Neuron (in vitro differentiated cells): ENCODE results near the gene CCDC180.

Experiments used
- H2AFZ ChIP-seq: one replicate; pipeline ENCODE4 v1.6.1; 2013; ENCODE audit warnings: low read depth, mild to moderate bottlenecking, inconsistent platforms, low read length, moderate library complexity
- H3K27me3 ChIP-seq: one replicate; pipeline ENCODE4 v1.6.1; 2013; ENCODE audit warnings: low read length; ENCODE audit not compliant: insufficient read depth
- H3K36me3 ChIP-seq: one replicate; pipeline ENCODE4 v1.6.1; 2013; ENCODE audit warnings: low read length; ENCODE audit not compliant: insufficient read depth
- H3K4me1 ChIP-seq: one replicate; pipeline ENCODE4 v1.6.1; 2013; ENCODE audit warnings: low read length; ENCODE audit not compliant: insufficient read depth
- H3K4me3 ChIP-seq: 2 replicates; pipeline ENCODE4 v1.5.1; 2013; ENCODE audit warnings: mild to moderate bottlenecking, low read length, moderate library complexity
- H3K9me3 ChIP-seq: one replicate; pipeline ENCODE4 v1.6.1; 2013; ENCODE audit warnings: low read length

Gene CCDC180

DNA sequence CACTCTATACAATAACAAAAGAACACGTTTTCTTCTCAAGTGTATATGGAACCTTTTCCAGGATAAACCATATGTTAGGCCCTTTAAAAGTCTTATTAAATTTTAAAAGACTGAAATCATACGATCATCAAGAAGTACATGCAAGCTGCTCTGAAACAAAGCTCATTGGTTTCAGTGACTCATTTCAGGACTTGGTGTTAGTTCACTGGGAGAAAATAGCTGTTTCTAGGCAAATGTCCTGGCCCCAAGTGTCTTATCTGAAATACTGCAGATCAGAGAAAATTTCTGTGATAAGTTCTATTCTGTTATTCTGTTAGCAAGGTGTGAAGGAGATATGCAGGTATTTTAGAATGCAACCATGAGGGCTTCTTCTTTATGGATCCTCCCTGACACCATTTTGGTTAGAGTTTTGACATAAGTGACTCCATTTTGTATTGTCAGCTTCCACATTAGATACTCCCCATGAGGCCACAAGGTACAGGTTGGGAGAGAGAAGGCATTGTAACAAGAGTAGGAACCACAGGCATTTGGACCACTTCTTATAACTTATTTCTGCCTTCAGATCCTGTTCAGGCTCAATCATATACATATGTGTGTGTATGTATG is 7.5 kb upstream of the CCDC180 start:
- Histone ChIP-seq H3K27me3 (no peaks in the 10 kb centered on the region), H2AFZ (no peak overlapping the region), H3K4me1 (no peaks in the 10 kb centered on the region), H3K9me3 (peaks cover 5% of the 10 kb centered on the region), H3K36me3 (peaks cover 5% of the 10 kb centered on the region), H3K4me3 (no peak overlapping the region)

DNA sequence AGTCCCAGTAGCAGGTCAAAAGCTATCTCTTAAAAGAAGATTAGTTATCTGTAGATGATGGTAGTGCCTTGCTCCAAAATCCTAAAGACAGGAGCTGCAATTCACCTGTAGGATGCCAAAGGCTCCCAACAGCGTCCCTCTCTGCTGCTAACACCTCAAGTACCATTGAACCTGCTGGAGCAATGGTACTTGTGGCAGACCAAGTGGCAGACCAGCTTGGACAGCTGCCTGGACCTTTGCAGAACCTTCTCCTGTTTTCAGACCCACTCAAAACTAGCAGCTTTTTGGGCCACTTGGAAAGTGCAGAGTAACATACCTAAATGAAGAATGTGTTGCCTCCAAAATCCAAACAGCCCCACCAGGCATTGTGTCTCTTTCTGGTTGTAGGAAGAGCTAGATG is 6.9 kb upstream of the CCDC180 start:
- Histone ChIP-seq H2AFZ (no peak overlapping the region), H3K9me3 (peaks cover 5% of the 10 kb centered on the region), H3K27me3 (no peaks in the 10 kb centered on the region), H3K4me3 (no peak overlapping the region), H3K4me1 (no peaks in the 10 kb centered on the region), H3K36me3 (no peaks in the 10 kb centered on the region)

DNA sequence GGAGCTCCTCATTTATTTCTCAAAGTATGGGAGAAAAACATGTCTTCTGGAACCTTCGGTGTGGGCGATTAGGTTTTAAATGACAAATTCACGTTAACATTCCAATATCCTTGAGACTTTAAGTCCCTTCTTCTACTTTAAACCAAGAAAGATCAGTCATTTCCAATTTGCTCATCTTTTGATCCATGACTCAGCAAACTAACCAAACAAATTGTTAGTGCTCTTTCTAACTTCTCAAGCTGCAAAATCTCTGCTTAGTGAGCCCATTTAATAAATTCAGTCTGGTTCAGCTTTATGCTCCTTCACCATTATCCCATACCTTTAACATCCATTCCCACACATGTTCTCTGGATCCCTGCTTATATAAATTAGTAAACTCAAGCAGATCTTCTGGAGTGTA is 5.5 kb upstream of the CCDC180 start:
- Histone ChIP-seq H3K4me1 (no peaks in the 10 kb centered on the region), H3K4me3 (no peak overlapping the region), H3K9me3 (peaks cover 5% of the 10 kb centered on the region), H3K27me3 (no peaks in the 10 kb centered on the region), H3K36me3 (no peaks in the 10 kb centered on the region), H2AFZ (no peak overlapping the region)

DNA sequence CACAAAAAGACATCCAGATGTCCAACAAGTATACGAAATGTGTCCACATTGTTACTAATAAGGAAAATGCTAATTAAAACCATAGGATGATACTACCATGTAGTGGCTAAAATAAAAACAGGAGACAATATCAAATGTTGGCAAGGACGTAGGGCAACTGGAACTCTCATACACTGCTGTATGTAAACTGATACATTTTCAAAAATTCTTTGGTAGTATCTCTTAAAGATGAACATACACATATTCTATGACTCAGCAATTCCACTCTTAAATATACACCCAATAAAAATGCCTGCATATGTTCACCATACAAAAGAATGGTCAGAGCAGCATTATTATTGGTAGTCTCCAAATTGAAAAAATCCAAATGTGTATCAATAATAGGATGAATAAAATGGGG is 2.9 kb upstream of the CCDC180 start:
- Histone ChIP-seq H3K4me3 (no peak overlapping the region), H2AFZ (no peak overlapping the region), H3K4me1 (no peaks in the 10 kb centered on the region), H3K27me3 (no peaks in the 10 kb centered on the region), H3K9me3 (peaks cover 5% of the 10 kb centered on the region), H3K36me3 (peaks cover 5% of the 10 kb centered on the region)

DNA sequence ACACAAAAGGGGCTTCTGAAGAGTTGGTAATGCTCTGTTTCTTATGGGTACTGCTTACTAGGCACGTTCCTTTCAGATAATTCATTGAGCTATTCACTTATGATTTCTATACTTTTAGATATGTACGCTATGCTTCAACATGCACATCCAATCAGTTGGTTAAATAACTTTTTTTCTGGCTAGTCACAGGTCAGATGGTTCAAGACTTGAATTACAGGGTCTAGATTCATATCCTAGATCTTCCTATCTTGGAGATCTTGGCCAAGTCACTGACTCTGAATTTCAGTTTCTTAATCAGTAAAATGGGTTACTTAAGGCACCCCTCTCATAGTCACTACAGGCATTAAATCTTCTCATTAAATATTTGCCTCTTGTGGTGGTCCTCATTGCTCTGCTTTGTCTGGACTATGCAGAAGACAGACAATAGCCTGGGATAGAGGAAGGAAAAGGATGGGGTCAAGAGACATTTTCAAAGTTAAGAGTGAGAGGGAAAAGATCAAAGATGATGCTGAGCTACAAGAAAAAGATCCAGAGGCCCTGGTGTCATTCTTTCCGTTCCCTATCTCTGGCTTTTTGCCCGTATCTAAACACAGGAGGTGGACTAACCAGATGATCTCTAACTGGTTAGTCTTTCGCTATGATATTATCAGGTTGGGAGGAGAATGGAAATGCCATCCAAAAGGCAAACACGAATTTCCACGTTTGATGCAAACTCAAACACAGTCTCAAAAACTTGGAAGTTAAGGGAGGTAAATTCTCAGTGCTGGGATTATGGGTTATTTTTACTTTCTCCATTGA is 1.8 kb upstream of the CCDC180 start:
- H3K4me3 ChIP-seq = no peak overlapping the region
- H3K9me3 ChIP-seq = peaks cover 3% of the 10 kb centered on the region
- no peaks in the 10 kb centered on the region for H3K27me3 ChIP-seq
- H2AFZ ChIP-seq = no peak overlapping the region
- peaks cover 10% of the 10 kb centered on the region for H3K36me3 ChIP-seq
- no peaks in the 10 kb centered on the region for H3K4me1 ChIP-seq

DNA sequence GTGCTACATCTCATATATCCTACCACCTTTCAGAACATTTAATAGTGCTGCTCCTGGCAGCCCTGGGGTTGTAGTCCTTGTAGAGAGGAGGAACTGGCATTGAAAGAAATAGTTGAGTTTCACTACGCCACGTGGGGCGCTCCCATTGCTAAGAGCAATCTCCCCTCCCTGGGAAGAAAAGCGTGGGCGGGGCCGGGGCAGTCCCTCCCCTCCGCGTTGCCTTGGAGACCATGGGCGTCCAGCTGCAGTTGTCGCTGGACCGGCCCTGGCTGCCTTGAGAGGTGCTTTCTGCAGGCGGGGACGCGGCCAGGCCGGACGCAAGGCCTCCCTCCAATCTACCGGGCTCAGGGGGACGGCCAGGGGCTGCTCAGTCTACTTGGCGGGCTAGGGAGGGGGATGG is 368 bp upstream of the CCDC180 start:
- peaks cover 14% of the 10 kb centered on the region for H3K36me3 ChIP-seq
- no peaks in the 10 kb centered on the region for H3K4me1 ChIP-seq
- H2AFZ ChIP-seq = no peak overlapping the region
- H3K4me3 ChIP-seq = no peak overlapping the region
- H3K9me3 ChIP-seq = peaks cover 3% of the 10 kb centered on the region
- no peaks in the 10 kb centered on the region for H3K27me3 ChIP-seq

DNA sequence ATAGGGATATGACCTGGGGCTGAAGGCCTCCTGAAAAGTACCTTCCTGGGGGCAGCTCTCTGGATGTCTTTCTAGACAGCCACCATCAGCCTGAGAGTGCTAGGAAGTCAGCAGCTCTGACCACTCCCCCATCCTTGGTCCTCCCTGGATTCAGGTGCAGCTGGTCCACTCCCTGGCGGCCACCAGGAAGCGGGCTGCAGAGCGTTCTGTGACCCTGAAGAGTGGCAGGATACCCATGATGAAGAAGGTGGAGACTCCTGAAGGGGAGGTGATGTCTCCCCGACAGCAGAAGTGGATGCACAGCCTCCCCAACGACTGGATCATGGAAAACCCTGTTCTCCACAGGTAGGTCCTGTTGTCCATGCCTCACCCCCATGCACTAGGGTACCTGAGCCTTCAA is 1.8 kb downstream of the CCDC180 start:
- Histone ChIP-seq H3K36me3 (peaks cover 32% of the 10 kb centered on the region), H3K27me3 (no peaks in the 10 kb centered on the region), H3K4me1 (no peaks in the 10 kb centered on the region), H2AFZ (no peak overlapping the region), H3K4me3 (no peak overlapping the region), H3K9me3 (no peaks in the 10 kb centered on the region)

DNA sequence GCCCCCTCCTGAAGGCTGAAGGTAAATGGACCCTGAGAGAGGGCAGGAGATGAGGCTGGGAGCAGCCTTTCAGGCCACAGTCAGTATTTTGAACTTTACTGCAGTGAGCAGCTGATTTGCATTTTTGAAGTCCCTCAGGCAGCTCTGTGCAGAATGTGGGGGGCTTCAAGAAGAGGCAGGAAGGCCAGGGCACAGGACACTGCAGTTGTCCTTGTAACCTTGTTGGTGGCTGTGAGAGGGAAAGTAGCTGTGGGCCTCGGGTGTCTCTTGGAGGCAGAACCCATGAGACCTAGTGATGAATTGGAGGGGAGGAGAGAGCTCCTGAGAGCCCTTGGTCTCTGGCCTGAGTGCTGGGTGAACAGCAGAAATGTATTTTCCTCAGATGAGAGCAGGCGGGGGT is 2.6 kb downstream of the CCDC180 start:
- peaks cover 39% of the 10 kb centered on the region for H3K36me3 ChIP-seq
- H3K9me3 ChIP-seq = no peaks in the 10 kb centered on the region
- no peaks in the 10 kb centered on the region for H3K27me3 ChIP-seq
- no peak overlapping the region for H3K4me3 ChIP-seq
- no peak overlapping the region for H2AFZ ChIP-seq
- H3K4me1 ChIP-seq = no peaks in the 10 kb centered on the region

DNA sequence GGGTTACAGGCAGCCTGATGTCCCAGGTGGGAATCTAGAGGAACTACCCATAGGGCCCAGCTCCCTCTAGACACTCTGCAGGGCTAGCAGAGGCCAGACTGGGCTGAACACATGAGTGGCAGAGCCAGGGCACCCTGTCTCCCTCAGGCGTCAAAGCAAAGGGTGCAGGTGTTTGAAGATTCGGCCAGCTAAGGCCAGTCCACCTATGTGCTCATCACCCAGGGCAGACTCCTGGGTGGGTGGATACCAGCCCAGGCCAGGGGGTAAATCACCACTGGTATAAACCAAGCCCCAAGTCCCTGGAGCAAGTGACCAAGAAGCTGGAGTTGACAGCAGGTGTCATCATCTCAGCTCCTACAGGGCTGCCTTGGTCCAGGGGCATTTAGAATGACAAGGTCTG is 3.4 kb downstream of the CCDC180 start:
- no peaks in the 10 kb centered on the region for H3K4me1 ChIP-seq
- no peaks in the 10 kb centered on the region for H3K9me3 ChIP-seq
- no peaks in the 10 kb centered on the region for H3K27me3 ChIP-seq
- H3K4me3 ChIP-seq = no peak overlapping the region
- H2AFZ ChIP-seq = no peak overlapping the region
- peaks cover 44% of the 10 kb centered on the region for H3K36me3 ChIP-seq

DNA sequence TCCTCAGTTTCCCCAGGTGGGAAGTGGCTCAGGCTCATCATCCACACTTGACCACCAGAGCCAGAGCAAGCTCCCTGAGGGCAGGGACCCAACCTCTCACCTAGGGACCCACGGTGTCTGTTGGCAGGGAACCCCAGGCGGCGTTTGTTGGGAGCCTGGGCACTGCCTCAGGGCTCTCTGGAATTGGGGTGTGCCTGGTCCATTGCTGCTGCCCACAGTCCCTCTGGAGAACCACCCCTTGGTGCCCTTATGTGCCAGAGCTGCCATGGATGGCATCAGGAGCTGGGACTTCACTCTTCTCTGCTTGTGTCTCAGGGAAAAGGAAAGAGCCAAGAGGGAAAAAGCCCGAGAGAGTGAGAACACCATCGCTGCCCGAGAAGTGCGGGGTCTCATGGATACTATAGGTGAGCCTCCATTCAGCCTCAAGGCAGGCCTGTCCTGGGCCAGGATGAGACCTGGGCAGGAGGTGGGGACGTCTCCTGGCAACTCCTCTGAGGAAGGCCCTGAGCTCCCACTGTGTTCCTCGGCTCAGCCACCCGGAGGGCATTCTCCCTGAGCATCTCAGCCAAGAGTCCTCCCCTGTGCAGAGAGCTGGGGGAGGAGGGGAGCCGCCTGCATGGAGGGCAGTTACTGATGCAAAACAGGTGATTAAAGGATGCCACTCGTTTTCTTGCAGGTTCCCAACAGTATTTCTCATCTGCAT is 4.5 kb downstream of the CCDC180 start:
- Histone ChIP-seq H3K9me3 (no peaks in the 10 kb centered on the region), H3K4me1 (no peaks in the 10 kb centered on the region), H3K36me3 (peaks cover 48% of the 10 kb centered on the region), H2AFZ (no peak overlapping the region), H3K4me3 (no peak overlapping the region), H3K27me3 (no peaks in the 10 kb centered on the region)

DNA sequence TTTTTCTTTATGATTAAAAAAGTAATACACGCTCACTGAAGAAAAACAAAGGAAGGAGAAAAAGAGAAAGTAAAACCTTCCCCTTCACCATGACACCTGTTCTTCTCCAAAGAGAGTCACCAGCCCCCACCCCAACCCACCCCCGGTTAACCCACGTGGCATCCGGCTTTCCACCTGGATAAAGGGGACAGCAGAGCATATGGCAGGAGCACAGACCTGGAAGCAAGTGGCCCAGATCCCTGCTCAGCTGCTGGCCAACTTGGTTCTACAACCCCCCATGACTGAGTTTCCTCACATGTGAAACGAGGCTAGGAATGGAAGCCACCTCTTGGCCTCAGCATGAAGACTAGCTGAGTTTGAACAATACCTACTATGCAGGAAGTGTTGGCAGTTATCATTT is 5.1 kb downstream of the CCDC180 start:
- no peak overlapping the region for H2AFZ ChIP-seq
- no peak overlapping the region for H3K4me3 ChIP-seq

DNA sequence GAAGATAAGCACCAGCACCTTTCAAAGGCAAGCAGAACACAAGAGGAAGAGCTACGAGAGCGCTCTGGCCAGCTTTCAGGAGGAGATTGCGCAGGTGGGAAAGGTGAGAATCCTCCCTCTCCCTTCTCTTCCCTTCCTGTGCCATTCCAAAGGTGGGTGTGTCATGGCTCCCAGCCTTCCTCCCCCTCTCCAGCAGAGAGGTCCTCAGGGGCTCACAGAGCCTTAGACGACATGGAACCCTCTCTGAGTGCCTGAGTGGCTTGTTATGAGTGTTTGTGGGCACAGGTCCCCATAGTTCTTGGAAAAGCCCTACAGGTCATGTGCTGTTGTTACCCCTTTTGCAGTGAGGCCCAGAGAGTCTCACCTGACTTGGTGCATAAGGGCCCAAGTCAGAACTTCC is 5.8 kb downstream of the CCDC180 start:
- Histone ChIP-seq H3K4me1 (no peaks in the 10 kb centered on the region), H2AFZ (no peak overlapping the region)

More for the DNA sequence above, 5.1 kb downstream of the CCDC180 start:
- Histone ChIP-seq H3K4me1 (no peaks in the 10 kb centered on the region), H3K27me3 (no peaks in the 10 kb centered on the region), H3K36me3 (peaks cover 48% of the 10 kb centered on the region), H3K9me3 (no peaks in the 10 kb centered on the region)

DNA sequence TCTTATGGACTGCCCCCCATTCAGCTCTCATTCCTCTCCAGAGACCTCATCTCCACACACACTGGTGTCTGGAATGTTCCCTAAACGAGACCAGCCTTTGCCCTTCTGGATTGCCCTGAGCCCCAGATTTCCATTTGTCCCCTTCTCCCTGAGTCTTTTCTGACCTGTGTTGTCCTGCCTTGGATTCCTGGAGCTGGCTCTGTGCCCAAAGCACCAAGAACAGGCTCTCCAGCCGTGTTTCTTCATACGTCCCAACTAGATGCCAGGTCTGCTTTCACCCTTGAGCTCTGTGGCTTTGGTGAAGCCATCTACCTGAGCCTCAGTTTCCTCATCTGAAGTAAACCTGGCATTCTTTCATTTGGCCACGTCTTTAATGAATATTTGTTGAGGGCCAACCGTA is 6.3 kb downstream of the CCDC180 start:
- Histone ChIP-seq H3K9me3 (no peaks in the 10 kb centered on the region), H3K4me3 (no peak overlapping the region), H3K27me3 (no peaks in the 10 kb centered on the region), H2AFZ (no peak overlapping the region), H3K4me1 (no peaks in the 10 kb centered on the region), H3K36me3 (peaks cover 48% of the 10 kb centered on the region)

More for the DNA sequence above, 5.8 kb downstream of the CCDC180 start:
- Histone ChIP-seq H3K4me3 (no peak overlapping the region), H3K27me3 (no peaks in the 10 kb centered on the region), H3K36me3 (peaks cover 48% of the 10 kb centered on the region), H3K9me3 (no peaks in the 10 kb centered on the region)
